ENCODE data around the gene PEF1.

DNA sequence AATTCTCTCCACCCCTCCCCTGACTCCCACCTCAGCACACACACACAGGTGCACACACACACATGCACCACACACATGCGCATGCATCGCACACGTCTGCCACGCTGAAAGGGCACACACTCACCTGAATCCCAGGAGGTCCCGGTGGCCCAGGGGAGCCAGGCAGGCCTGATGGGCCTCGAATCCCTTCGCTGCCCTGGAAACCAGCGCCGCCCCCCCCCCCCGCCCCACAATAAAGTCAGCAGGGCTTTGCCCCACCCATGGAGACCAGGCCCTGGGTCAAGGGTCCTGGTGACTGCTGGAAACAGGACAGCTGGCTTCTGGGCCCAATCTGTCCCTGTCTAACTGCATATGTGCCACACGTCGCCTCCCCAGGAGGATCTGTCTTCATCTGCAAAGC, 17.8 kb upstream of the PEF1 start:
- TF ChIP-seq, protein P1, sequence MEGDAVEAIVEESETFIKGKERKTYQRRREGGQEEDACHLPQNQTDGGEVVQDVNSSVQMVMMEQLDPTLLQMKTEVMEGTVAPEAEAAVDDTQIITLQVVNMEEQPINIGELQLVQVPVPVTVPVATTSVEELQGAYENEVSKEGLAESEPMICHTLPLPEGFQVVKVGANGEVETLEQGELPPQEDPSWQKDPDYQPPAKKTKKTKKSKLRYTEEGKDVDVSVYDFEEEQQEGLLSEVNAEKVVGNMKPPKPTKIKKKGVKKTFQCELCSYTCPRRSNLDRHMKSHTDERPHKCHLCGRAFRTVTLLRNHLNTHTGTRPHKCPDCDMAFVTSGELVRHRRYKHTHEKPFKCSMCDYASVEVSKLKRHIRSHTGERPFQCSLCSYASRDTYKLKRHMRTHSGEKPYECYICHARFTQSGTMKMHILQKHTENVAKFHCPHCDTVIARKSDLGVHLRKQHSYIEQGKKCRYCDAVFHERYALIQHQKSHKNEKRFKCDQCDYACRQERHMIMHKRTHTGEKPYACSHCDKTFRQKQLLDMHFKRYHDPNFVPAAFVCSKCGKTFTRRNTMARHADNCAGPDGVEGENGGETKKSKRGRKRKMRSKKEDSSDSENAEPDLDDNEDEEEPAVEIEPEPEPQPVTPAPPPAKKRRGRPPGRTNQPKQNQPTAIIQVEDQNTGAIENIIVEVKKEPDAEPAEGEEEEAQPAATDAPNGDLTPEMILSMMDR (conservative IDR thresholded peaks at IDR 0.05; ENCODE audit: low read depth, low read length), result no peak
- TF ChIP-seq EZH2 (IDR thresholded peaks at IDR 0.05; ENCODE audit: low read length, unreplicated experiment) (no peak), EZH2phosphoT487 (IDR thresholded peaks at IDR 0.05; ENCODE audit: borderline replicate concordance, low read length) (no peak)
